H1 (cell line): ENCODE data around the gene MRPL34. TPM values are rescaled to one million over a fixed set of nuclear protein-coding genes. Genes with fewer than 3 reads are reported as not detected.
A peak's percentile ranks its signal among the peaks of the same experiment; 100 is the strongest.

Experiments used
- JUND ChIP-seq: IDR thresholded peaks from 2 replicates; pipeline ENCODE4 v1.6.1; 2011; ENCODE audit warnings: mild to moderate bottlenecking, improper control_type of control experiment, low read length
- SP2 ChIP-seq: IDR thresholded peaks from 2 replicates; pipeline ENCODE4 v1.6.1; 2012; ENCODE audit warnings: mild to moderate bottlenecking, low read length, inconsistent platforms
- SP4 ChIP-seq: IDR thresholded peaks from 2 replicates; pipeline ENCODE4 v1.6.1; 2012; ENCODE audit warnings: low read length, inconsistent platforms
- TBP ChIP-seq: IDR thresholded peaks from 2 replicates; pipeline ENCODE4 v1.6.1; 2011; ENCODE audit warnings: low read depth, low read length, improper control_type of control experiment
- ZNF274 ChIP-seq: IDR thresholded peaks from 2 replicates; pipeline ENCODE4 v1.7.0; 2012; ENCODE audit warnings: low read length, borderline replicate concordance; ENCODE audit errors: extremely low read depth
- polyA plus RNA-seq, 7 experiments: library from polyadenylated mRNA; depleted of rRNA in 3 of 7; stranded (reverse) in 5 of 7; unstranded in 2 of 7; fragments of >200 nt in 5 of 7; fragments of 200-250 nt in 2 of 7; gene quantifications; 1 replicate in 5 of 7; 2 replicates in 1 of 7; 4 replicates in 1 of 7; pipeline versions ENCODE4 v1.2.1 to v1.2.3, GENCODE V29; 2011 to 2013; ENCODE audit warnings: missing spikeins in 2 of 7, mixed read lengths in 2 of 7
- total RNA-seq: library from RNA; stranded (reverse); fragmentation: NEBNext Ultra II Directional; extraction: Animal tissue kit (Norgen Biotek cat#: 25700); gene quantifications from 2 replicates; pipeline ENCODE4 v1.2.1, GENCODE V29; 2021

Gene MRPL34
- total and polyA plus RNA-seq, 2 of the 8 experiments (the other 6 are each of a cell fraction or from before 2014, with no cell fraction given): 91.9 to 99.6 TPM

- TF ChIP-seq SP4 (no peak), TBP (peak; percentile 33; the same call in 1 of the 2 replicates), SP2 (no peak), JUND (peak; percentile 50; the same call in 1 of the 2 replicates), ZNF274 (no peak)
These were observed 29.0 kb downstream of the MRPL34 start, which contains the start of gene ANO8 (continued) for GRCh38 chr19:17334414-17335409.
